Osteoblast (primary cell): ENCODE data around the gene RGS10. TPM values are rescaled to one million over a fixed set of nuclear protein-coding genes. Genes with fewer than 3 reads are reported as not detected.
"Not testable (repeated sequence)": the region's sequence is repeated elsewhere in the genome, so short reads cannot be mapped to it uniquely, and the experiment has no call there.

Experiments
- DNase-seq: peaks from one replicate; pipeline ENCODE4 v3.0.0; 2011; ENCODE audit warnings: low spot score, mixed read lengths; ENCODE audit not compliant: insufficient read length; ENCODE audit errors: missing footprints
- H2AFZ ChIP-seq: 2 replicates; pipeline ENCODE4 v1.6.0; 2011; ENCODE audit warnings: mild to moderate bottlenecking, low read length
- H3K27ac ChIP-seq: 2 replicates; pipeline ENCODE4 v1.5.1; 2011; ENCODE audit warnings: mild to moderate bottlenecking, low read depth, low read length, moderate library complexity
- H3K27me3 ChIP-seq: 2 replicates; pipeline ENCODE4 v1.6.0; 2012; ENCODE audit warnings: mild to moderate bottlenecking, control low read depth, inconsistent platforms, low read length, moderate library complexity; ENCODE audit not compliant: insufficient read depth
- H3K36me3 ChIP-seq: 2 replicates; pipeline ENCODE4 v1.5.1; 2011; ENCODE audit warnings: mild to moderate bottlenecking, low read length, control low read depth, moderate library complexity; ENCODE audit not compliant: insufficient read depth
- H3K4me1 ChIP-seq: 2 replicates; pipeline ENCODE4 v1.5.1; 2011; ENCODE audit warnings: mild to moderate bottlenecking, low read length, control low read depth, moderate library complexity; ENCODE audit not compliant: insufficient read depth
- H3K4me2 ChIP-seq: 2 replicates; pipeline ENCODE4 v1.6.0; 2011; ENCODE audit warnings: mild to moderate bottlenecking, low read length; ENCODE audit not compliant: insufficient read depth
- H3K4me3 ChIP-seq: fragments of 200-600 bp; sonication (generic); 3 replicates; pipeline ENCODE4 v1.5.1; 2012; ENCODE audit warnings: mild to moderate bottlenecking, low read length, inconsistent platforms; ENCODE audit not compliant: insufficient read depth
- H3K79me2 ChIP-seq: 2 replicates; pipeline ENCODE4 v1.6.0; 2012; ENCODE audit warnings: mild to moderate bottlenecking, low read length, control low read depth, inconsistent platforms; ENCODE audit not compliant: insufficient read depth
- H3K9me3 ChIP-seq: 2 replicates; pipeline ENCODE4 v1.5.1; 2011; ENCODE audit warnings: low read depth, low read length, control low read depth
- H4K20me1 ChIP-seq: 2 replicates; pipeline ENCODE4 v1.6.0; 2012; ENCODE audit warnings: mild to moderate bottlenecking, low read length, control low read depth; ENCODE audit not compliant: insufficient read depth
- total RNA-seq: library from RNA; depleted of rRNA; stranded (reverse); fragments of >200 nt; gene quantifications from 2 replicates; pipeline ENCODE4 v1.2.3, GENCODE V29; 2012
- TF ChIP-seq, protein P1 (sequence below): IDR thresholded peaks from 2 replicates; pipeline ENCODE4 v1.5.1; 2011; ENCODE audit warnings: mild to moderate bottlenecking, low read depth, low read length, moderate library complexity; ENCODE audit errors: extremely low read depth

Gene RGS10
- total RNA-seq, 1 donor: 29.3 TPM

DNA sequence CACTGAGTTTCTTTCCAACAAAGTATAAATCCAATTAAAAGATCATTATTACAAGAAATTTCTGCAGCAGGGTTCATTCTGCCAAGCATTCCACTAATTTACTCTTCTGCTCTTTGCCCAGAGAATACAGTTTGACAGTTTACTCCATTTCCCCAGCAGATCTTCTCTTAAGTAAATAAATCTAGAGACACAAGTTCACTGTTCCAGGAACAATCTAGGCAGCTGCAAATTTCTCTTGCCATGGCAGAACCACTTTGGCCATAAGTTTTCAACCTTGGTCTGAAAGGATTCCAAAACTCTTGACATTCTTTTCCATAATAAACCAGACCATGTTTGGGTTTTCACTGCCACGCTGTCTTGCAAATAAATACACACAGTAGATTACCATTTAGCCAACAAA, 11.5 kb downstream of the RGS10 start:
- peaks cover 47% of the 10 kb centered on the region for H3K79me2 ChIP-seq
- H3K27ac ChIP-seq: no peak overlapping the region
- peaks cover 13% of the 10 kb centered on the region for H4K20me1 ChIP-seq
- H2AFZ ChIP-seq: no peak overlapping the region
- H3K4me1 ChIP-seq: peaks cover 7% of the 10 kb centered on the region
- no peaks in the 10 kb centered on the region for H3K27me3 ChIP-seq
- no peaks in the 10 kb centered on the region for H3K9me3 ChIP-seq
- H3K36me3 ChIP-seq: no peaks in the 10 kb centered on the region
- no peak overlapping the region for H3K4me3 ChIP-seq
- DNase-seq: peak; percentile 19
- TF ChIP-seq, protein P1, sequence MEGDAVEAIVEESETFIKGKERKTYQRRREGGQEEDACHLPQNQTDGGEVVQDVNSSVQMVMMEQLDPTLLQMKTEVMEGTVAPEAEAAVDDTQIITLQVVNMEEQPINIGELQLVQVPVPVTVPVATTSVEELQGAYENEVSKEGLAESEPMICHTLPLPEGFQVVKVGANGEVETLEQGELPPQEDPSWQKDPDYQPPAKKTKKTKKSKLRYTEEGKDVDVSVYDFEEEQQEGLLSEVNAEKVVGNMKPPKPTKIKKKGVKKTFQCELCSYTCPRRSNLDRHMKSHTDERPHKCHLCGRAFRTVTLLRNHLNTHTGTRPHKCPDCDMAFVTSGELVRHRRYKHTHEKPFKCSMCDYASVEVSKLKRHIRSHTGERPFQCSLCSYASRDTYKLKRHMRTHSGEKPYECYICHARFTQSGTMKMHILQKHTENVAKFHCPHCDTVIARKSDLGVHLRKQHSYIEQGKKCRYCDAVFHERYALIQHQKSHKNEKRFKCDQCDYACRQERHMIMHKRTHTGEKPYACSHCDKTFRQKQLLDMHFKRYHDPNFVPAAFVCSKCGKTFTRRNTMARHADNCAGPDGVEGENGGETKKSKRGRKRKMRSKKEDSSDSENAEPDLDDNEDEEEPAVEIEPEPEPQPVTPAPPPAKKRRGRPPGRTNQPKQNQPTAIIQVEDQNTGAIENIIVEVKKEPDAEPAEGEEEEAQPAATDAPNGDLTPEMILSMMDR: no peak
- H3K4me2 ChIP-seq: no peak overlapping the region

GRCh38 chr10:119528663-119529237, 13.8 kb downstream of the RGS10 start:
- H2AFZ ChIP-seq, H4K20me1 ChIP-seq, H3K4me1 ChIP-seq, H3K27ac ChIP-seq, H3K9me3 ChIP-seq, H3K36me3 ChIP-seq, H3K4me3 ChIP-seq, H3K27me3 ChIP-seq, H3K4me2 ChIP-seq: not testable (repeated sequence)
- peak; percentile 93 for DNase-seq
- peaks cover 41% of the 10 kb centered on the region for H3K79me2 ChIP-seq

DNA sequence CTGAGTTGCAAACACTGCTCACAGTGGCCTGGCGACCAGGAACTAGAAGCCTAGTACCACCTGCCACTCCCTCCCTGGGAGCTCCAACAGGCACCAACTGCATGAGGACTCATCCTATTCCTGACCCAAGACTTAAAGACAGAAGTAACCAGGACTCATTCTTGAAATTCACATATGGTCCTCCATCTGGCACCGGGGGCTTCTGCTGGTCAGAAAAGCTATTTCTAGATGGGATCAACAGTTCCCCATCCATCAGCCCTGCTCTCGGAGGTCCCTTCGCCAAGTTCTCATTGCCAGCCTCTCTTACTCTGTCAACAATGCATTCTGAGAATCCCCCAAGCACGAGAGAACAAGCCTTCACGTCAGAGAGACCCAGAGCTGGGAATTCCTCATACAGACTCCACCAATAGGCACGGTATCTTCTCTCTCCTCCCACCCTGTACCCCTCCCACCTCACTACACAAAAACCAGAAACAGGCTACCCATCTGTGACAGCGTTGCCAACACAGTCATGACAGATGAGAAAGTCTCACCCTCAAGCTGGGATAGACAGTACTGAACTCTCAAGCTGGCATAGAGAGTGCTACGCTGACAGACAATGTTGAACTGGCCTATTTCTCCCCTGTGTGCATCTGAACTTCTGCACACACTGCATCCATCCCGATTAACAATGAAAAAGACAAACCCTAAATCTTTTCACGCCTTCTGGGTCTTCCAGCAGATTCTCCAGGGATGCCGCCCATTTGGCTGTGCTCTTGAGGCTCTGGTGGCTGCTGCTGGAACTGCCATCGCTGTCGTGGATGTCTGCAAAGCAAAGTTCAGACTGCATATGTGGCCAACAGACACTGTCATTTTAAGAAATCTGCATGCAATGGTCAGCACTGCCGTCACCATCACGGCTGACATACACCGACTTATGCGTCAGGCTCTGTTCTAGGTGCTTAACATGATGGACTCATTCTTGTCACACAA, 15.6 kb downstream of the RGS10 start:
- no peak for DNase-seq
- Histone ChIP-seq H3K79me2 (peaks cover 32% of the 10 kb centered on the region), H3K4me1 (peaks cover 3% of the 10 kb centered on the region), H3K27ac (no peak overlapping the region), H3K4me2 (no peak overlapping the region), H2AFZ (no peak overlapping the region), H3K36me3 (no peaks in the 10 kb centered on the region), H3K4me3 (no peak overlapping the region), H3K27me3 (no peaks in the 10 kb centered on the region), H3K9me3 (no peaks in the 10 kb centered on the region), H4K20me1 (peaks cover 8% of the 10 kb centered on the region)
- TF ChIP-seq, protein P1: no peak

- Histone ChIP-seq H3K27ac (no peak overlapping the region), H2AFZ (no peak overlapping the region), H3K4me1 (peaks cover 6% of the 10 kb centered on the region), H3K36me3 (no peaks in the 10 kb centered on the region), H3K9me3 (no peaks in the 10 kb centered on the region), H3K27me3 (no peaks in the 10 kb centered on the region), H3K4me3 (no peak overlapping the region), H3K79me2 (peaks cover 25% of the 10 kb centered on the region), H3K4me2 (no peak overlapping the region), H4K20me1 (peaks cover 8% of the 10 kb centered on the region)
- TF ChIP-seq, protein P1: no peak
- DNase-seq: no peak
Observed at GRCh38 chr10:119526149-119526548, 16.4 kb downstream of the RGS10 start.
